DMS 273 (cell line): ENCODE data around the gene TMEM87A.
A peak's percentile ranks its signal among the peaks of the same experiment; 100 is the strongest.
"Not testable (repeated sequence)": the region's sequence is repeated elsewhere in the genome, so short reads cannot be mapped to it uniquely, and the experiment has no call there.

Experiments
- DNase-seq: peaks from one replicate; lab custom pipeline; 2025; ENCODE audit not compliant: unreplicated experiment; lab: John Stamatoyannopoulos, UW

Gene TMEM87A

DNA sequence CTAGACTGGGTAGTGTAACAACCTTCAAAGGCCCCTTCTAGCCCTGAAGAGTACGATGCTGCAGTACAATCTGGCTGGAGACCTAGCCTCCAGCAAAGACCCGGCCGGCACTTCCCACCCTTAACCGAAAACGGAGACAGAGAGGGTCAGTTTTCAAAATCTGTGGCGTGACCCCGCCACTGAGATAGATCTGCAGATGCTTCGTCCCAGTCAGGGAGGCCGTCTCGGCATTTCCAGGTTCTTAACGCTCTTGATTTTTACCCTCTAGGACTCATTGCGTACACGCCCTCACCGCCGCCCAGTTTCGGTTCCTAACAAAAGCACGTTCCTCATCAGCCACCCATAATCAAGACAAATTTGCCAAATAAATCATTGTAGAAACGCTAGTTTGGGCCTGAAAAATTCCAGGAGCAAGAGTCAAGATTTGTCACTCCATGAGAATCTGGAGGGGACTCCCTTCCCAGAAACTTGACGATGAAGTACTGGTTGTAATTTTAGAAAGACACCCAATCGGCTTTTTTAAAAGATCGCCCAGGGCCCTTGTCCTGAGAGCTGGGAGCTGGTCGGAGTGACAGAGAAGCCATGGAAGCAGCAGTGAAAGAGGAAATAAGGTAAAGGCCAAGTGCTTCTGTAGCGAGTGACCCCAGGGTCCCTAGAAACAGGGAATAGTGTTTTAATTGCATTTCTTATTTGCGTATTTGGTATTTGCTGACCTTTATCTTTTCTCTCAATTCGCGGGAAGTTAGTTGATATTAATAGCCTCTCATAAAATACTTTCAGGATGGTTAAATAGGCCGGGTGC lies 868 bp upstream of the TMEM87A start:
- DNase-seq = peak; percentile 52

DNA sequence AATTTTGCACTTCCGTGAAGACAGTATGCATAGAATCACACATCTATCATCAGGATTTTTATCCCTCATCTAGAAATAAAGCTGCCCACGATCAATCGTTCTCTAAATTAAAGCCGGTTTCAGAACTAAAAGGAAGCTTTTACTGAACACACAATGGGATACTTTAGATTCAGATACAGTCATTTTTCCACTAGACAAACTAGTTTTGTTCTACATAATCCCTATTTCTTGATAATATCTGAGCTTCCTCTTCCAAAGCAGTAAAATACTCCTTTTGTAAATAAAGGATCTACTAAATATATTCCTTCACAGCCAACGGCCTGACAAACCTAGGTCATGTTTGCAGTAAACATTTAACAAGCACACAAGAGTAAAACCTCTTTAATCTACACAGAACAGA lies 2.2 kb downstream of the TMEM87A start:
- DNase-seq = no peak

- DNase-seq = no peak
These were observed 2.7 kb downstream of the TMEM87A start for GRCh38 chr15:42270551-42270950.

DNA sequence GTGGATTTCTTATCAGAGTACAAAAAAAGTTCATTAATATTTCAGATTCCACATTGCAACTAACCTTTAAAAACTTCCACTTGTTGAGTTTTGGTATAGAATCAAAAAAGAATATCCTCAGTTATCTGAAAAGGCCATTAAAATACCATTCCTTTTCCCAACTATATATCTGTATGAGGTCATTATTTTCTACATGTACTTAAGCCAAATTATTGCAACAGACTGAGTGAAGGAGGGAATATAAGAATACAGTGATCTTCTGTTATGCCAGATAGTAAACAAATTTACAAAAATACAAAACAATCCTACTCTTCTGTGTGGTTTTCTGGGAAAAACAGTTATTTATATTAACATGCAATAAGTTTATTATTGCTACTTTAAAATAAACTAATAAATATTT lies 5.9 kb downstream of the TMEM87A start:
- no peak for DNase-seq

GRCh38 chr15:42264795-42265194 lies 8.4 kb downstream of the TMEM87A start:
- DNase-seq = no peak

GRCh38 chr15:42253300-42253699 lies 19.9 kb downstream of the TMEM87A start:
- DNase-seq = no peak

DNA sequence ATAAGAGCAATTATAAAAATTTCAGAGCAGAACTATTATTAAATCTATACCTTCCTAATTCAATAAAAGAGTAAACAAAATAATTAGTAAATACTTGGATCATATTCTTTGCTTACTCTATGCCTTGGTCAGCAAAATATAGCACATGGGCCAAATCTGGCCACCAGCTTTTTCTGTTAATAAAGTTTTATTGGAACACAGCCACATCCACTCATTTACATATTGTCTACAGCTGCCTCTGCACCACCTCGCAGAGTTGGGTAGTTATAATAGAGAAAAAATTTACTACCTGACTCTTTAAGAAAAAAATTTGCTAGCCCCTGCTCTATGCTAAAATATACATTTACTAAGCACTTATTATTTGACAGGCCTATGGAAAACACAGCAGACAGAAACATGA lies 32.4 kb downstream of the TMEM87A start:
- DNase-seq = no peak

DNA sequence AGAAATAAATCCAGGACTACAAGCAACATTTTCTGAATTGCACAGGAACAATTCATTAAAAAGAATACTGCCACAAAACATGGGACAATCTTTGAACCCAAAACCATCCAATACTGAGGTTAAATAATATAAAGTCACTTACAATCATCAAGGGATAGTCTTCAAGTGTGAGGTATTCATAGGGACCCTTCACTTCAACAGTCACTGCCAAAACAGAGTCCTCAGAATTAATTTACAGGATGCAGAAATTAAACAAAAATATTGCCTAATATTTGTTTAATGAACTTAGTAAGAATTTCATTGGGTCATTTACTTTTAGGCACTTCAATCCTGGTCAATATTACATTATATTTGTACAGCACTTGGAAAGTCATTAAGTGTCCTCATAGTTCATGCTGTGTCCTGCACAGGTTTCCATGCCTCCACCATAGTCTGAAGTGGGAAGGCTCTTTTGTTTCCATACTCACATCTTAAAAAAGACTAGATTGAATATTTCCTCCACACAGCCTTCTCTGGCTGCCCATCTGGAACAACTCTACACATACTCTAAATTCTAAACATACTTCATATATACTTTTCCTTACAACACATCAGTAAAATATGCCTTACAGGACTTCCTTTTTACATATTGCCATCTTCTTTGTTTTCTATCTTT lies 33.6 kb downstream of the TMEM87A start:
- no peak for DNase-seq

GRCh38 chr15:42233107-42233506 lies 40.1 kb downstream of the TMEM87A start:
- no peak for DNase-seq

DNA sequence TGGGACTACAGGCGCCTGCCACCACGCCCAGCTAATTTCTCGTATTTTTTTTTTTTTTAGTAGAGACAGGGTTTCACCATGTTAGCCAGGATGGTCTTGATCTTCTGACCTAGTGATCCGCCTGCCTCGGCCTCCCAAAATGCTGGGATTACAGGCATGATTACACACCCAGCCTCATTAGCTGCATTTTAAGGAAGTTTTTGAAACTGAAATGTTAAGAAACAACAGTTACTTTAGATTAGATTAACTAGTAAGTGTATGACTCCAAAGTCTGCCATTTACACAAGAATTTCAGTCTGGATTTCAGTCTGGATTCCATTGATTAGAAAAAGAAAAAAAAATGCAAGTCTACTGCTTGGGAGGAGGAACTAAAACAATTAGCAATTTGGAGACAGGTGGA lies 40.6 kb downstream of the TMEM87A start:
- no peak for DNase-seq

DNA sequence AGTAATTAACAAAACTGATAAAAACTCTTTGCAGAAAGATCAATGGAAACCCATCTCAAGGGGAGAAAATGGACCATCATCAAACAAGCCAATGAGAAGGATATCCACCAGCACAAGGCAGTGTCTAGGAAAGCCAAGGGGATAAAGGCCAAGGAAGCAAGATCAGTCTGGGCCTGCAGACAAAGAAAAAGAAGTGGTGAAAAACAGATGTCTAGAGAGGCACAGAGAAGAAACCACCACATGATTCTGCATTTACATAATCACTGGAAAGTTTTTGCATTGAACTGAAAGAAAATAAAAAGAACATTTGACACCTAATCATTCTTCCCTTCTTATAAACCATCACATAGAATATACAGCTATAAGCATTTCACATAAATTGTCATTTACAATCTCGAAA lies 42.1 kb downstream of the TMEM87A start:
- DNase-seq = no peak

GRCh38 chr15:42228981-42229380 lies 44.3 kb downstream of the TMEM87A start:
- not testable (repeated sequence) for DNase-seq

- DNase-seq = no peak
These were observed 45.2 kb downstream of the TMEM87A start for GRCh38 chr15:42228036-42228435.

GRCh38 chr15:42226648-42227047 lies 46.6 kb downstream of the TMEM87A start:
- no peak for DNase-seq

DNA sequence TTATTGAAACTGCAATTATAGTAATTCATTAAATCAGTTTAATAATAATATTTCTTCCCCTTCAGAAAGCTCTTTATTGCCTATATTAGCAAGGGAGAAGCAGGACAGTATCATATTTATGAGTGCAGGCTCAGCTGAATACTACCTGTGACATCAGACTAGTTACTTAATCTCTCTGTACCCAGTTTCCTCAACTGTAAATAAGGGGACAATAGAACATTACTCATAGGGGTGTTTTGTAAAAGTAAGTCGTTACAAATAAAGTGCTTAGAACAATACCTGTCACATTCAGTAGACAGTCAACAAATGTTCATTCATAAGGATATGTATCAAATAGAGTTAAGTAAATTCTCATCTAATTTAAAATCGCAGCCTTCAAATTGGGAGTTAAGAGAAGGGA lies 53.0 kb downstream of the TMEM87A start:
- DNase-seq = no peak

DNA sequence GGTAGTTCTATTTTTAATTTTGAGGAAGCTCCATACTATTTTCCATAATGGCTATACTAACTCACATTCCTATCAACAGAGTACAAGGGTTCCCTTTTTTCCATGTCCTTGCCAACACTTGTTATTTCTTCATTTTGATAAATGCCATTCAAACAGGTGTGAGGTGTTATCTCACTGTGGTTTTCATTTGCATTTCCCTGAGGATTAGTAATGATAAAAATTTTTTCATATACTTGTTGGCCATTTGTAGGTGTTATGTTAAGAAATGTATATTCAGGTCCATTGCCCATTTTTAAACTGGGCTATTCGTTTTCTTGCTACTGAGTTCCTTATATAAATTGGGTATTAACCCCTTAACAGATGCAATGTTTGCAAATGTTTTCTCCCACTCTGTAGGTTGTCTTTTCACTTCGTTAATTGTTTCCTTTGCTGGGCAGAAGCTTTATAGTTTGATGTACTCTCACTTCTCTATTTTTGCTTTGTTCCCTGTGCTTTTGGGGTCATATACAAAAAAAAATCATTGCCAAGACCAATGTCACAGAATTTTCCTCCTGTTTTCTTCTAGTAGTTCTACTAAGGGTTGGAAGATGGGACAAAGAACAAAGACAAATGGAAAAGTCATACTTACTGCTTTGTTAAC lies 54.2 kb downstream of the TMEM87A start:
- DNase-seq = no peak

GRCh38 chr15:42217568-42217967 lies 55.7 kb downstream of the TMEM87A start:
- no peak for DNase-seq

DNA sequence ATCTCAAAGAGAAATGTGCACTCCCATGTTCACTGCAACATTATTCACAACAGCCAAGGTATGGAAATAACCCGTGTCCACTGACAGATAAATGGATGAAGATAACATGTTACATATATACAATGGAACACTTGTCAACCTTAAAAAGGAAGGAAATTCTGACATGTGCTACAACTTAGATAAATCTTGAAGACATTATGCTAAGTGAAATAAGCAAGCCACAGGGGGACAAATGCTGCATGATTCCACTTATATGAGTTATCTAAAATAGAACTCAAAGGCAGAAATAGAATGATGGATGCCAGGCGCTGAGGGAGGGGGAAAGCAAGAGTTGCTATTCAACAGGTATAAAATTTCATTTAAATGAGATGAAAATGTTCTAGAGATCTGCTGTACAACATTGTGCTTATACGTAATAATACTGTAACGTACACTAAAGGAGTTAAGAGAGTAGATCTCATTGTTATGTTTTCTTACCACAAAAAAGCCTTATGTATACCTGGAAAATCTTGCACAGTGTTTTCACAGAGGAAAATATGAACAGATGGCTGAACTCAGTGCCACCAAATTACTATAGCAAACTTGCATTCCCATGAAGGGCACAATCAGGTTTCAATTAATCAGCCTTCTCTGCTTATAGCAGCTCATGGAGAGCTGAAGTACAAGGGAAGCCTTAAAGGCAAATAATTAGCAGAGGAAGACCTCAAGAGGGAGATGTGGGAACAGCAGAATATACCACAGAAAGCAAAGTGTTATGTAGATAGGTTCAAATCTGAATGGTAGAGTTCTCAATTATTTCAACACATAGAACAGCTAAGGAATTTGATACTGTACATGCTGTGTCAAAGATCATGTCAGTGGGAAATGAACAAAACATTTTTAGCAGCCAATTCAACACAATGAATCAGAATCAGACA lies 57.1 kb downstream of the TMEM87A start:
- DNase-seq = no peak

DNA sequence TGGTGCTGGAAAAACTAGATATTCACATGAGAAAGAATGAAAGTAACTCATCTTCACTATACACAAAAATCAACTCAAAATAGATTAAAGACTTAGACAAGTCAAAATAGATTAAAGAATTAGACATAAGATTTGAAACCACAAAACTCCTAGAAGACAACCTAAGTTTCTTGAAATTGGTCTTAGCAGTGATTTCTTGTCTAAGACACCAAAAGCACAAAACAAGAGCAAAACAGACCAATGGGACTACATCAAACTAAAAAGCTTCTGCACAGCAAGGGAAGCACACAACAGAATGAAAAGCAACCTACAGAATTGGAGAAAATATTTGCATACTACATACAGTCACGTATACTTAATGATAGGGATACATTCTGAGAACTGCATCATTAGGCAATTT lies 58.6 kb downstream of the TMEM87A start:
- DNase-seq = no peak

DNA sequence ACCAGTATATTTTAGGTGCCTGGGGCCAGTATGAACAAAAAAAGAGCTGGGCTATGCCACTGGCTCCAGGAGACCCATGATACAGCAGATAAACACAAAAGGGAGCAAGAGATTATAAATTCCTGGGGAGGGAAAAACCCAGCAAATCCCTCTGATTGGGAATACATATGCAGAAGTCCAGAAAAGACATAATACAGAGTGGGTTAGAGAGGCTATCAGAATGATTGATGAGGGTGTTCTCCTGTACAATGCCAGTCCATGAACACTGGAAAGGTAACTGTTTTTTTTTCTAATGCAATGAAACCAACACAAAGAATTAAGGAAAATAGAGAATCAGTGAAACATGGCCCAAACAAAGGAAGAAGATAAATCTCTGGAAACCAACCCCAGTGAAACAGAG lies 59.7 kb downstream of the TMEM87A start:
- no peak for DNase-seq

- DNase-seq = no peak
These were observed 62.5 kb downstream of the TMEM87A start for GRCh38 chr15:42210696-42211095.
